ENCODE data around the gene TMPRSS3.

Gene TMPRSS3

DNA sequence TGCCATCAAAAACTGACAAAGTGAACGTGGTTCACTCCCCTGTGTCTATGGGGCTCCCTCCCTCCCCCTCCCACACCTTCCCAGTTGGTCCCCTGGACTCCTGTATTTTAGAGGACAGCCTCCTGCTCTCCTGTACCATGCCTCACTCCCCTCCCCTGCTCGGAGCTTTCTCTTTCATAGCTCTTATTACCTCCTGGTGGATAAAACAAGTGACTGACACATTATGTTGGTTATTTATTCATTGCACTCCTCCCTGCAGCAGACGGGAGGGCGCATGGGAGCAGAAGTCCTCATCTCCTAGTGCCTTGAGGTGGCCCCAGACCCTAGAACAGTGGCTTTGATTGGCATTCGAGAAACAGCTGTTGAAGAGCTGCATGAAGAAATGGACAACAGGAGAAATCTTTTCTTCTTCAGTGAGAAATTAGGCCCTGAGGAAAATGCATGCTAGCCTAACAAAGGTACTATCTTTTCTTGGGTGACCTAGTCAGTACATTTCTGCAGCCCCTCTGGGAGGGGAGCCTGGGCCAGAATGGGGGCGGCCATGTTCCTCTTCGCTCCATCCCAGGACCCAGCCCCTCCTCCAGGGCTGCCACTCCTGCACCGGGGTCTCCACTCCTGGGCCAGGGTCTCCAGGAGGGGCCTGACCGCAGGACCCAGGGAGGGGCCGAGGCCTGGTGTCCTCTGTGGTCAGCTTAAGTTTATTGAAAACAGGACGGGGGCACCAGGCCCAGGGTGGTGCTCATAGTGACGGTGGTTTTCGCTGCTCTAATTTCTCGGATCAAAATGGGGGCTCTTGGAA, 28.3 kb downstream of the TMPRSS3 start:
- no peak for DNase-seq

GRCh38 chr21:42366292-42367010, 29.4 kb downstream of the TMPRSS3 start, which contains the start of gene TFF1:
Gene TFF1, minus strand, starts transcription at chr21:42366535. Its CDS starts 40 bp downstream, at chr21:42366495.
- no peak for DNase-seq

GRCh38 chr21:42365770-42366169, 30.1 kb downstream of the TMPRSS3 start:
- no peak for DNase-seq

GRCh38 chr21:42364304-42364865, 31.5 kb downstream of the TMPRSS3 start:
- DNase-seq, result no peak

DNA sequence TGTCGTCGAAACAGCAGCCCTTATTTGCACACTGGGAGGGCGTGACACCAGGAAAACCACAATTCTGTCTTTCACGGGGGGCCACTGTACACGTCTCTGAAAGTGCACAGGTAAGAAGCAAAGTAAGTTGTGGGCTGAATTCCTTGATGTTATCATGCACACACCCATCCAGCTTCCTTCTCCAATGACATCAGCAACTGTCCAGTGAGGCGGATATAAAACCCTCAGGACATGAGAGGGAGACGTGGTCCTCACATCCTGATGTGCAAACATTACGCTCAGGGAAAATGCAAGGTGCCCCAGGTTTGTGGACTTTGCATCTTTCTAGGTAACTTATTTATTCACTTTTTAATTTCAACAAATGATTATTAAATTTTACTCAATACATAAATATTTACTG, 32.5 kb downstream of the TMPRSS3 start:
- DNase-seq, result no peak

- no peak for DNase-seq
Observed at GRCh38 chr21:42362700-42363099, 33.2 kb downstream of the TMPRSS3 start.

GRCh38 chr21:42362198-42362597, 33.7 kb downstream of the TMPRSS3 start:
- DNase-seq, result no peak

GRCh38 chr21:42361286-42361685, 34.6 kb downstream of the TMPRSS3 start:
- no peak for DNase-seq

DNA sequence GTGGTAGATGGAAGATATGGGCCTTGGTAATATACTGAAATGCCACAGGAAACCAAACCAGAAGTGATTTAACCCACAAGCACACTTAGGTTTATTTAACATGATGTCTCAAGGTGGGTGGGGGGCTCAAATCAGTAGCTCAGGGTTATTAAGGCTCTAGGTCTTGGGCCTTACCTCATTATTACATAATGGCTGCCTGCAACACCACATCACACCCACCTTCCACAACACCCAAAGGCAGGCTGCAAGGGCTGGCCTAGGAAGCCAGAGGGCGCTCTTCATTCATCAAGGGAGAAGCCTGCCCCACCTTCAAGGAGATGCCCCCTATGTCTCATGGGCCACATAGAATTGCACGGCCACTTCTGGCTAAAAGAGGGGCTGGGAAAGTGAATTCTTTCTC, 35.5 kb downstream of the TMPRSS3 start:
- DNase-seq, result no peak

GRCh38 chr21:42358937-42359336, 36.9 kb downstream of the TMPRSS3 start:
- no peak for DNase-seq

- DNase-seq, result no peak
Observed at GRCh38 chr21:42358261-42358660, 37.6 kb downstream of the TMPRSS3 start.

DNA sequence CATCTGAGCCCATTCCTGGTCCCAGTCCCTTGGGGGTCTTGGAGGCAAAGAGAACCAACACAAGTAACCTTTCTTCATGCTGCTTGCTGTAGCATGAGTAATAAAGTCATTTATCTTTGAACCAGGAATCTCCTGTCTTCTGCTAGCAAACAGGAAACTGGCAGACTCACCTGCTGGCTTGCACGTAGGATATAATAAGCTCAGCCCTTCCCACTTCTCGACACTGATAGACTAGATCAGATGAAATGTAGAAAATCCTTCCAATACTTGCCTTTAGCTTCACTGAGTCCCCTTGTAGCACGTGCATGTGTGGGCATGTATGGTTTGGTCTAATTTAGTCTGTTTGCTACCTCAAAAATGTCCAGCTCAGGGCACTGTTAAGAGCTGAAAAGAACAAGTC, 38.5 kb downstream of the TMPRSS3 start:
- DNase-seq, result no peak

GRCh38 chr21:42356650-42357049, 39.2 kb downstream of the TMPRSS3 start:
- no peak for DNase-seq

DNA sequence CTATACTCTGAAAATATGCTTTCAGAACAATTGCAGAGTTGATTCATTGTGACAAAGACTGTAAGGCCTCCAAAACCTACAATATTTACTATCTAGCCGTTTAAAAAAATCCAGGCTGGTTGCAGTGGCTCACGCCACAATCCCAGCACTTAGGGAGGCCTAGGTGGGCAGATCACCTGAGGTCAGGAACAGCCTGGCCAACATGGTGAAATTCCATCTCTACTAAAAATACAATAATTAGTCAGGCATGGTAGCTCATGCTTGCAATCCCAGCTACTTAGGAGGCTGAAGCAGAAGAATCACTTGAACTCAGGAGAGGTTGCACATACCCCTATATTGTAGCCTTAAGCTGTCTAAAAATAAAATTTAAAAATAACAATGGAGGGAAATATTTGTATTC, 39.8 kb downstream of the TMPRSS3 start:
- no peak for DNase-seq

GRCh38 chr21:42353623-42354022, 42.2 kb downstream of the TMPRSS3 start:
- no peak for DNase-seq

GRCh38 chr21:42352441-42353095, 43.3 kb downstream of the TMPRSS3 start:
- no peak for DNase-seq

GRCh38 chr21:42351626-42352440, 44.0 kb downstream of the TMPRSS3 start:
- DNase-seq, result no peak

DNA sequence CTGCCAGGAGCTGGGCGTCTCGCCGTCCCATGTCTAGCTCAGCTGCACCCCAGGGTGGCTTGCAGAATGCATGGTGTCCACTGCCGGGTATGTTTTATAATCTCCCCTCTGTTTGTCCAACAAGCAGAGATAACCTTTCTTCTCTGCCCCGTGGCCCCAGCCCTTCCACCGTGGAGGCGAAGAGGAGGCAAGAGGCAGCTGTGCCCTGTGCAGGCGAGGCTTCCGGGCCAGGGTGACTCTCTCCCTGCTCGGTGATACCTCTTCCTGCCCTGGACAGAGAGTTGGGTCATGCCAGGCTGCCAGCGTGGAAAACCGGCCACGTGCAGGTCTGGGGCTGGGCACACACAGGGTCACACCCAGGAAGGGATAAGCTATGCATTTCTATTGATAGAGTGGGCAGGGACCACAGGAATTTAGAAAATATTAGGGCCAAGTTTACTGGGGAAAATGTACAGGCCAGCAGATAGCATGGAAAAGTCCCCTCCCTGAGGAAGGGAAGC, 44.9 kb downstream of the TMPRSS3 start, which contains the start of gene TFF2:
Gene TFF2, minus strand, starts transcription at position 68 of the 500 bp plus-strand sequence. Its CDS starts 37 bp downstream, at position 31.
- no peak for DNase-seq

DNA sequence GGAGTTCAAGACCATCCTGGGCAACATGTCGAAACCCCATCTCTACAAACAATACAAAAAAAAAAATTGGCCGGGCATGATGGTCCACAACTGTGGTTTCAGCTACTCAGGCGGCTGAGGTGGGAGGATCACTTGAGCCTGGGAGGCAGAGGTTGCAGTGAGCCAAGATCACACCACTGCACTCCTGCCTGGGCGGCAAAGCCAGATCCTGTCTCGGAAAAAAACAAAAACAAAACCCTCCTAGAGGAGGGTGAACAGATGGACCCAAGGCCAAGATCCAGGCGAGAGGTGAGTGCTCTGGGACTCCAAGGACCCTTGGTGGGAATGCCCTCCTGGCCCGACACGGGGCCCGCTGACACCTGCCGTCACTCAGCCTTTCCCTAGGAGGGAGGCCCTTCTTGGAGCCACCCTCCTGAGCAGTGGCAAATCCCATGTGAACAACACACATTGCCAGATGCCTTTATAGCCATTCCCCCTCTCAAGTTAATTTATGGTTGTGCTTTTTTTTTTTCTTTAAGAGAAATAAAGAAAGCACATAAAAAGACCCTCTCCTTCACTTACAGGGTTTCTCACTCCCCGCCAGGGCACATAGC, 45.4 kb downstream of the TMPRSS3 start:
- DNase-seq, result no peak

GRCh38 chr21:42349420-42350317, 46.2 kb downstream of the TMPRSS3 start:
- no peak for DNase-seq

DNA sequence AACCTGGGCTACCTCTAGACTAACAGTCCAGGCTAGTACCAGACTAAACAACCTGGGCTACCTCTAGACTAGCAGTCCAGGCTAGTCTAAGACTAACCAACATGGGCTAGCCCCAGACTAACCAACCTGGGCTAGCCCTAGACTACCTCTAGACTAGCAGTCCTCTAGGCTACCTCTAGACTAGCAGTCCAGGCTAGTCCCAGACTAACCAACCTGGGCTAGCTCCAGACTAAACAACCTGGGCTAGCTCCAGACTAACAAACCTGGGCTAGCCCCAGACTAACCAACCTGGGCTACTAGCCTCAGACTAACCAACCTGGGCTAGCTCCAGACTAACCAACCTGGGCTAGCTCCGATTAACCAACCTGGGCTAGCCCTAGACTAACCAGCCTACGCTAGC, 47.1 kb downstream of the TMPRSS3 start:
- no peak for DNase-seq
